A549 (cell line): ENCODE results near the gene HOXD12.

Source experiments
- CEBPB ChIP-seq, 2 experiments: fragments of >200 bp in 1 of 2; sonication (Bioruptor Twin) in 1 of 2; formaldehyde crosslinking in 1 of 2; IDR thresholded peaks; 2 replicates each; pipeline ENCODE4 v1.6.1; 2012 to 2016
- CHD2 ChIP-seq: fragments of 150-350 bp; IDR thresholded peaks from 2 replicates; pipeline ENCODE4 v1.6.1; 2014; ENCODE audit warnings: low read length; ENCODE audit not compliant: partially characterized antibody
- CTCF ChIP-seq: fragments of >200 bp; sonication (Bioruptor Twin); formaldehyde crosslinking; IDR thresholded peaks from 3 replicates; pipeline ENCODE4 v1.5.1; 2016
- EHMT2 ChIP-seq: fragments of 200-600 bp; sonication (generic); IDR thresholded peaks from 2 replicates; pipeline ENCODE4 v1.6.1; 2016; ENCODE audit warnings: antibody characterized with exemption, low read depth, mild to moderate bottlenecking, moderate library complexity
- ELK1 ChIP-seq: fragments of 150-350 bp; IDR thresholded peaks from 2 replicates; pipeline ENCODE4 v1.6.1; 2014; ENCODE audit warnings: low read depth, mild to moderate bottlenecking, low read length
- EP300 ChIP-seq, 2 experiments: fragments of >200 bp; sonication (Bioruptor Twin); formaldehyde crosslinking; IDR thresholded peaks; 2 replicates in 1 of 2; 3 replicates in 1 of 2; pipeline ENCODE4 v1.6.1; 2016 to 2017
- ESRRA ChIP-seq: fragments of 150-350 bp; IDR thresholded peaks from 2 replicates; pipeline ENCODE4 v1.6.1; 2014; ENCODE audit warnings: mild to moderate bottlenecking, low read length, borderline replicate concordance
- JUN ChIP-seq, 2 experiments: fragments of >200 bp; sonication (Bioruptor Twin); formaldehyde crosslinking; IDR thresholded peaks; 2 replicates in 1 of 2; 3 replicates in 1 of 2; pipeline ENCODE4 v1.6.1; 2016 to 2017
- MYC ChIP-seq: IDR thresholded peaks from 2 replicates; pipeline ENCODE4 v1.6.1; 2012; ENCODE audit warnings: mild to moderate bottlenecking, inconsistent platforms, low read length, improper control_type of control experiment, borderline replicate concordance
- POLR2A ChIP-seq: IDR thresholded peaks from 2 replicates; pipeline ENCODE4 v1.6.1; 2012; ENCODE audit warnings: mild to moderate bottlenecking, low read length
- RAD21 ChIP-seq, 2 experiments: fragments of >200 bp in 1 of 2; sonication (Bioruptor Twin) in 1 of 2; formaldehyde crosslinking in 1 of 2; IDR thresholded peaks in 1 of 2; conservative IDR thresholded peaks in 1 of 2; 2 replicates in 1 of 2; 3 replicates in 1 of 2; pipeline ENCODE4 v1.6.1; 2012 to 2018; ENCODE audit warnings: inconsistent platforms in 1 of 2
- ZC3H11A ChIP-seq: fragments of 450-650 bp; IDR thresholded peaks from 2 replicates; pipeline ENCODE4 v1.6.1; 2014; ENCODE audit warnings: antibody characterized with exemption, mild to moderate bottlenecking

GRCh38 chr2:176081837-176082524 lies 17.6 kb upstream of the HOXD12 start:
- TF ChIP-seq CTCF (no peak), RAD21 (conservative IDR thresholded peaks at IDR 0.05 in 1 of 2, IDR thresholded peaks at IDR 0.05 in 1 of 2) (no peak), CEBPB (IDR thresholded peaks at IDR 0.05) (no peak), ESRRA (no peak), JUN (IDR thresholded peaks at IDR 0.05) (no peak), EHMT2 (no peak), CHD2 (no peak), MYC (no peak), POLR2A (no peak), ZC3H11A (no peak), EP300 (IDR thresholded peaks at IDR 0.05) (no peak), ELK1 (no peak)
